Glomerular visceral epithelial cell (primary cell): ENCODE data around the gene VTA1.
"Not testable (repeated sequence)": the region's sequence is repeated elsewhere in the genome, so short reads cannot be mapped to it uniquely, and the experiment has no call there.

Experiments used
- DNase-seq: peaks from one replicate; pipeline ENCODE4 v3.0.0-alpha.2; 2016; ENCODE audit errors: extremely low spot score

Gene VTA1

DNA sequence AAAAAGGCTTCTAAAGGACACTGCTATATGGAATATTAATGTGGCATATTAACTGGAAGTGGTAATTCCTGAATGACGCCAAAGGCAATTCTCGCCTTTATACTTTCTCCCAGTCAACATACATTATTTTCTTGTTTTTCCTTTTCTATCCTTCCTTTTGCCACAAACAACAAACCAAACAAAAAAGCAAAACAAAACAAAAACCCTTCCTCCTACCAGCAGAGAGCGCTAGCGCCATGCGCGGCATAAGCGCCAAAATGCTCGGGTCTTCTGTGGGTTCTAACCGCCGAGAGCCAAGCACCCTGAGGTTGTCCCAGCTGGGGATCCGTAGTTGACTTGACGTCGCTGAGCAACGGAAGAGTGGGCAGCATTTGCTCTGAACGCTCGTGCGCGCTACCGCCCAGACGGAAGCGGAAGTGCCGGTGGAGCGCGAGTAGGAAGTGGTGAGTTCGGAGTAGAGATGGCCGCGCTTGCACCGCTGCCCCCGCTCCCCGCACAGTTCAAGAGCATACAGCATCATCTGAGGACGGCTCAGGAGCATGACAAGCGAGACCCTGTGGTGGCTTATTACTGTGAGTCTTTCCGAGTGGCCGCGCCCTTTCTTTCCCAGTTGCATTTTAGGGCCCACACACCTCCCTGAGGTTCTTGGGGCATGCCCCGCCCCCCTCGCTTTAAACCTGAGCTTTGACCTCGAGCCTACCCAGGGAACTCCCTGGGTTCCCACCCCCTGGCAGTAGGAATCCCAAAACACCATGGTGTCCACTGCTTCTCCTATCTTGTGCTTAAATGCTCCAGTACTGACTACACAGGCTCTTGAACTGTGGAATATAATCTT is at the start of gene VTA1, which contains the start of gene NMBR:
Gene VTA1 (plus strand): TSS at position 436 of the 835 bp plus-strand sequence. CDS start 25 bp downstream, at position 461.
Gene NMBR (minus strand): TSS at position 295 of the 835 bp plus-strand sequence. CDS start 58,464 bp downstream, outside the sequence.
- peak; percentile 99 for DNase-seq

- DNase-seq = not testable (repeated sequence)
Measured at GRCh38 chr6:142104820-142105219, 42.2 kb upstream of the VTA1 start.

GRCh38 chr6:142110820-142111219 is 36.2 kb upstream of the VTA1 start:
- DNase-seq = not testable (repeated sequence)

DNA sequence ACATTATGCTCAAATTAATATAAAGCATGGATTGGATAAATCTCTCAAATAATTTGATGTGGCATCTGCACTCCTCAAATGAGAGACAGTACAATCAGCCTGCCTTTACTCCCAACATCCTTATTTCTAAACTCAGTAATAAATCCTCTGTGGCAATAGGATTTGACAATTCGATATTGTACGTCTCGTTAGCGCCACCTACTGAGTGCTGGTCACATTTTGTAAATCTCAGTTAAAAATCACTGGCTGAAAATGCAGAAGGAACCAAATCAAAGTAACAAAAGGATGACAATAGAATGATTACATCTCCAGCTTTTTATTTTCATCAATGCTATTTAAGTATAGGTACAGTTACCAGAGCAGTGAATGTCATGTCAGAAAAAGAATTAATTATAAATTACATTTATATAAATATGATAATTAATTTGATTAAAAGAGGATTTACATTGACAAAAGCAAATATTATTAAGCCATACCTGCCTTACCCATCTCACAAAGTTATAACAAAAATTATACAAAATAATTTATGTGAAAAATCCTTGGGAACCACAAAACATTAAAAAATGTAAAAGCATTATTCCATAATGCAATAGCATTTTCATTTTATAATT is 34.5 kb upstream of the VTA1 start:
- peak; percentile 72 for DNase-seq

DNA sequence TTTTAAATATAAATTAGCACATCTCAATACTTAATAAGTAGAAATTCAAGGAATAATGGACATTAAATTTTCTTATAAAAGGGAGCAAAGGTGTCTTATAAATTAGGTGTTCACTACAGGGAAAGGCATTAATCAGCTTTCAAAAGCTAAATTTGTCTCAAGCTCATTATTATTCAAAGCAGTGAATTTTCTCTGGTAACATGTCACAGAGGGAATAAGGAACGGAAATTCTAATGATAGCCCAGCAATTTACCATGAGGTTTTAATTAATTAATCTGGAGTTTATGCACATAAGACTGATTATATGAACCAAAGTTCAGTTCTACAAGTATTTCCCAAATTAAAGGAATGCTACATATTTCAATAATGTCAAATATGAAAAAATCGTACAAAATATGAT is 29.7 kb upstream of the VTA1 start:
- no peak for DNase-seq

DNA sequence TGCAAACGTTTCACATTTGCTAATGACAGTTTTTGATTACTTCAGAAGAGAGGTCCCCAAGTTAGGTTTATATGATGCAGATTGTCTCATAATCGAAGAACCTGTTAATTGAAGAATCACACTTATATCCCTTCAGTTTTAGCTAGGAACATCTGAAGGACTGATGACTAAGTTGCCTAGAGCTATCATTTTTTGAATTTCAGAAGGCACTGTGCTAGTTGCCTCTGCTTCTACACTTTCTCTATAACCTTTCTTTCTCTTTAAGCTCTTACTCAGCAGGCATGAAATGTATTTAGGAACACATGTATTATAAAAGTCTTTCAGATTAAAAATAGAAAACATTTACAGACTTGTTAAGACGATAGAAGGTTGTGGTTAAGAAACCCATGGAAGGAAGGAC is 28.7 kb upstream of the VTA1 start:
- DNase-seq = no peak

DNA sequence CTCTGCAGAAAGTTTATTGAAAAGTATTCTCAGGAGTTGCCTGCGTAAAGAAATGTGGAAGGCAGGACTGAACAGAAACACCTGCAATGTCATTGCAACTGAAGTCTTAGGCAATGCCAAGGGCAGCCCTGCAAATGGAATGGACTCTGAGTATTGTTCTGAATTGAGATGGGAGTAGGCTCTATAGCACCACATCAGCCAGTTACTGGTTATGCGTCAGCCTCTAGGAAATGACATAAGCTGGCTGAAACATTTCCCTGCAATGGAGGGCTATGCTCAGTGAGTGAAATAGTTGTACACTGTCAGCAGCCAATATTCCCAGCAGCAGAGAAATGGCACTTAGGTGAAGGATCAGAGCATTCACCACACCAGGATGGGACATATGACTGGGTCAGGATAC is 28.1 kb upstream of the VTA1 start:
- DNase-seq = no peak

- DNase-seq = no peak
Measured at GRCh38 chr6:142121342-142121741, 25.7 kb upstream of the VTA1 start.

DNA sequence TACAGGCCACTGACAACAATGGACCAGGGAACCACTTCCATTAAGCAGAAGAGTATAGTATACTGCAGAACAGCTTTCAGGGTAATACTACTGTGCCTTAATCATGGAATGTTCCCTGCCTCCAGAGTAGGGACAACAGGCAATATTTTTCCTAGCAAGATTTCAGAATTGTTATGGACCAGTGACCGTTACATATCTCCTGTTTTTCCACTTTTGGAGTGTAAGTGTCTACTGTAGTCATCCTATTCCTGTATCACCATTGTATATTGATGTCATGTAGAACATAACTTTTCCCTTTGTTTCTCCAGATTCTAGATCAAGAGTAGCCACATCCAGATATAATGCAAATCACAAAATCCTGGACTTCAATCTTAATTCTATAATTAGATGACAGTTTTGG is 16.2 kb upstream of the VTA1 start:
- DNase-seq = no peak

GRCh38 chr6:142132625-142133024 is 14.4 kb upstream of the VTA1 start, which contains the start of gene GJE1:
Gene GJE1 (plus strand): TSS chr6:142132925. CDS start chr6:142133159, 234 bp downstream.
- DNase-seq = no peak

DNA sequence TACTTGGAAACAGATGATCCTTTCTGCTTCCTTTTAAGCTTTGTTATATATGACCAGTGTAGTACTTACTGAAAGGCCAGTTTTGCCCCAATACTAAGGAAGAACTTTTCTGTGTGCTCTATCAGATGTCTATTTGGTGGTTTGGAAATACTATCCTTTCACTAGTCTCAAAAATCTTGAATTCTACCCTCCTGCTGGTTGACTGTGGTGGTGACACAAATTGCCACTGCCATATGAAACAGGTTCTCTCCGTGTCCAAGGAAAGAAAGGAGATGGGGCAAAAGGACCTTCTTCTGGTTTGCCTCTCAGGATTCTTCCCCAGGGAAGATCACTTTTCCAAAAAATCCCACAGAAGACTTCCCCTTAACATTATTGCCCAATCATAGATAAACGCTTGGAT is 8.2 kb upstream of the VTA1 start:
- no peak for DNase-seq

DNA sequence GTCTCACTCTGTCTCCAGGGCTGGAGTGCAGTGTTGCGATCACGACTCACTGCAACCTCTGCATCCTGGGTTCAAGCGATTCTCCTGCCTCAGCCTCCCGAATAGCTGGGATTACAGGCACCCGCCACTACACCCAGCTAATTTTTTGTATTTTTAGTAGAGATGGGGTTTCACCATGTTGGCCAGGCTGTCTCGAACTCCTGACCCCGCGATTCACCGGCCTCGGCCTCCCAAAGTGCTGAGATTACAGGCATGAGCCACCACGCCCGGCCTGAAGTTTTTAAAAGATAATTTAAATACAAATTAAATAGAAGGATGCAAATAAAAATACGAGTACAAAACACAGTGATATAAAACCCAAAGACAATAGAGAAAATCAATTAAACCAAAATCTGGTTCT is 5.5 kb upstream of the VTA1 start:
- not testable (repeated sequence) for DNase-seq

GRCh38 chr6:142152746-142153145 is 5.7 kb downstream of the VTA1 start:
- DNase-seq = no peak

- no peak for DNase-seq
Measured at GRCh38 chr6:142153196-142153595, 6.1 kb downstream of the VTA1 start.

- DNase-seq = no peak
Measured at GRCh38 chr6:142154336-142154735, 7.3 kb downstream of the VTA1 start.

DNA sequence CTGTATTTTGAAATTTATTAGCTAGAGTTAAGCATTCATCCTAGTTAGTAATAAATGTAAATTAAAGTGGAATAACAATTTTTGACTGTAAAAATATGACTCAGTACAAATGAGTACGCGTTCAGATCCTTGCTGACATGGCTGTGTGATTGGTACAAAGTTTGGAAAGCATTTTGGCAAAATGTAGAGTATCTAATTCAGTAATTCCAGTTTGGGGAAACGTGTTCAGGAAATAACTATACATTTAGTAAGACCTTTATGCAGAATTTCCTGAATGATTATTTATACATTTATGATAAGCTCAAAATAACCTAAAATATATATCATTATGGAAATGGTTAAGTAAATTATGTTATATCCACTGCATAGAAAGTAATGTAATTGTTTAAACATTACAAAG is 8.0 kb downstream of the VTA1 start:
- no peak for DNase-seq

DNA sequence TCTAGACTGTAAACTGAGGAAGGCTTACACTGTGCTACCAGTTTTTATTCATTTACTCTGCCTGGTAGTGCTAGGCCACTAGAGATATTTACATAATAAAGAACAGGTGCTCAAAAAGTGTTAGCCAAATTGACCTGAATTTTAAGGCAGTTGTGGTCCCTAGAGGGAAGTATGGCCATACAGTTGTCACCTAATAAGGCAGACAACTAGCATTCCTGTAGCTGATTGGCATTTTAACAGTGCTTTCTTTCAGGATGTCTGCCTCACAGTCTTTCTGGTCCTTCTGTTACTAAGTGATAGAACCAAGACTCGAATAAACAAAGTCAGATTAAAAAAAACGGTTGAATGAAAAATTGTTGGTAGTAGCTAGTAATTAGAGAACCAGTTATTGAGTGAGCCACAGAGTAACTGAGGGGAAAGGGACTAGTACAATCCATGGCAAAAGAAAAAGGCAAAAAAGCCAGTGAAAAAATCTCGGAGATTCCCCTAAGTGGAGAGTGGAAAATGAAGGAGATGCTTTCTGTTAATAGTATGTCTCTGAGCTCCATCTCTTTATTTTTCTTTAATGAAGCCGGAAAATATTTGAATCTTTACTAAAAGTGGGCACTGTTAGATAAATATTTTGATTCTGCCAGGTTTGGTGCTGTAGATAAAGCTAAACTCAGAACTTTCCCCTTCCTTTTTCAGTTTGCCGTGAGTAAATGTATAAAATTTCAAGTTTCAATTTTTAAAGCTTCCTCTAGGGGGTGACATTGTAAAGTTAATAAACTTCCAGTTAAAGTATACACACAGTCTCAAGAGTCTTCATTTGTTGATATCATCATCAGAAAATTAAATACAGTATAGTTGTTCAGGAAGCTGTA is 9.1 kb downstream of the VTA1 start:
- DNase-seq = peak; percentile 36

DNA sequence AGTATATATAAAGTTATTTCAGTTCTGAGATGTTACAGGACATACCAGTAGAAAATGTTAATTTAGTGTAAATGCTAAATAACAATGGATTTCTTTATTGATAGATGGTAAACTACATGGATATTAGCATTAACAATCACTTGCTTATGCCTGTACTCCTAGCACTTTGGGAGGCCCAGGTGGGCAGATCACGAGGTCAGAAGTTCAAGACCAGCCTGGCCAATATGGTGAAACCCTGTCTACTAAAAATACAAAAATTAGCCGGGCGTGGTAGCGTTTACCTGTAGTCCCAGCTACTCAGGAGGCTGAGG is 9.7 kb downstream of the VTA1 start:
- DNase-seq = not testable (repeated sequence)

- no peak for DNase-seq
Measured at GRCh38 chr6:142162780-142163179, 15.7 kb downstream of the VTA1 start.

DNA sequence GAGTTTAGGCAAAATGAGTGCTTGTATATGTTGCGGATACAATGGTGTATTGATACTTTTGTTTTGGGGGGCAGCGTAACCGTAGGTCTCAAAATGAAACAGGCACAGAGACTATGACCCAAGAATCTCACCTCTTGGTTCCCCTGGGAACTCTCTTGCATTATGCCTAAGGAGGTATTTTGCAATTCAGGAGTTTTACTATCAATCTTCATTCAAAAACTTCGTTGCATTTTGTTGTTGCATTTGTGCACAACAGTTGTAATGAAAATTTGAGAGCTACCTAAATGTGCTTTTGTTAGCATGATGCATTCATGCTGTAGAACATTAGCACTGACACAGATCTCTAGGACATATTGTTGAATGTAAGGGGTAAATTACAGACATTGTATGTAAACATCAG is 18.2 kb downstream of the VTA1 start:
- no peak for DNase-seq

GRCh38 chr6:142167071-142167470 is 20.0 kb downstream of the VTA1 start:
- DNase-seq = no peak

DNA sequence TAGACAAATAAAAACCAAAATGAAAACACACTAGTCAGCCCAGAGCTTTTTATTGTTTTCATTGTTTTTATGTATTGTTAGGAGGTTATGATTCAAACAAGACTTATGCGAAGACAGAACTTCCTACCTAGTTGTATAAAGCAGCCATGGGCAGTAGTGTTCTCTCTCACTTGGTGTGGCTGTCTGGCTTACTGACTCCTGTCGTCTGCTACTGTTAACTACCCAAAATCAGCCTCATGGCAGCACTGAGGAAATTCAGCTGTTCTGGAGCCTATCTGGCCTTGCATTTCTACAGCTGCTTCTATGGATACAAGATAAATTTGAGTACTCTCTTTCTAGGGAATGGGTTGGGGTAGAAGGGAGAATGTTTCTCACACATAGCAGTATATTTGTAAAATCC is 20.4 kb downstream of the VTA1 start:
- no peak for DNase-seq
